ENCODE results near the gene KDM5A.

DNA sequence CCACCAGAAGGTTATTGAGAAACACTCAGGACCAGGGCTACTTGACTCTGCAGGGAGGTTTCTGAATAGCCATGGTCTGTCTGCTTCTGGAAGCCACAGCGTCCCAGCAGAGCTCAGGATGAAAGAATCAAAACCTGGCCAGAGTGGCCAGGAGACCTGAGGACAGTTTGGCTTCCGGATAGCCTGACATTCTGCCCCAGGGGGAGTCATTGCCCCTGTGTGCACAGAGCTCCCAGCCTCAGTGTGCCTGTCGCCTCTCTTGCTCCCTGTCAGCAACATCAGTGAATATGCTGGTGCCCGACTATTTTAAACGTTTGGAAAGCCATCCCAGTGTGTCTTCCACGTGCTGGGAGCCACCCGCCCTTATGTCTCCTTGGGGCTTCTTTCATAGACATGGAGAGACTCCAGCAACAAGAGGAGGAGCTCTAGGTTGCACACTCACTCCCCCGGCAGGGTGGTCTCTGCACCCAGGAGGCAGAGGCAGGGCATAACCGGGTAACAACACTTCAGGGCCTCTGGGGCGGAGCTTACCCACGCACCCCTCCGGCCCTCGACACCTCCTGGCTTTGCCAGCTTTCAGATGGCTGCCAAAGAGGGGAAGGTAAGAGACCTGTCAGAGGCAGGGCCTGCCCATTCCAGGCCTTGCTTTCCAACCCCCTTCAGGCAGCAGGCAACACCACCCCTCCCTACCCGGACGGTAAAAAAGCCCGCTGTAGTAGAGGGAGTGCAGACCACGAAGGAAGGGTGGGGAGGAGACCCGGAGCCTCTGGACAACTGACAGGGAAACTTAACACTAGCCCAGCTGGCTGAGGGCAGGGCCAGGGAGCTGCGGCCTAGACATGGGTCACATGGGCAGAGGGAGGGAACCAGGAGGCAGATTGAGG is 156.1 kb downstream of the KDM5A start:
- TF ChIP-seq, protein P1, sequence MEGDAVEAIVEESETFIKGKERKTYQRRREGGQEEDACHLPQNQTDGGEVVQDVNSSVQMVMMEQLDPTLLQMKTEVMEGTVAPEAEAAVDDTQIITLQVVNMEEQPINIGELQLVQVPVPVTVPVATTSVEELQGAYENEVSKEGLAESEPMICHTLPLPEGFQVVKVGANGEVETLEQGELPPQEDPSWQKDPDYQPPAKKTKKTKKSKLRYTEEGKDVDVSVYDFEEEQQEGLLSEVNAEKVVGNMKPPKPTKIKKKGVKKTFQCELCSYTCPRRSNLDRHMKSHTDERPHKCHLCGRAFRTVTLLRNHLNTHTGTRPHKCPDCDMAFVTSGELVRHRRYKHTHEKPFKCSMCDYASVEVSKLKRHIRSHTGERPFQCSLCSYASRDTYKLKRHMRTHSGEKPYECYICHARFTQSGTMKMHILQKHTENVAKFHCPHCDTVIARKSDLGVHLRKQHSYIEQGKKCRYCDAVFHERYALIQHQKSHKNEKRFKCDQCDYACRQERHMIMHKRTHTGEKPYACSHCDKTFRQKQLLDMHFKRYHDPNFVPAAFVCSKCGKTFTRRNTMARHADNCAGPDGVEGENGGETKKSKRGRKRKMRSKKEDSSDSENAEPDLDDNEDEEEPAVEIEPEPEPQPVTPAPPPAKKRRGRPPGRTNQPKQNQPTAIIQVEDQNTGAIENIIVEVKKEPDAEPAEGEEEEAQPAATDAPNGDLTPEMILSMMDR (IDR thresholded peaks at IDR 0.05; ENCODE audit: insufficient read depth, low read depth, low read length): no peak
- TF ChIP-seq EZH2 (IDR thresholded peaks at IDR 0.05; ENCODE audit: insufficient read depth, low read length): no peak
